GM23338 (cell line): ENCODE measurements around the gene TRAPPC10. TPM values are rescaled to one million over a fixed set of nuclear protein-coding genes. Genes with fewer than 3 reads are reported as not detected.

ENCODE experiments used
- ATAC-seq: fragments of 200-7000 bp; cut with Tn5 transposase; 3 replicates; pipeline ENCODE4 v1.9.1; 2020
- DNase-seq: peaks from one replicate; pipeline ENCODE4 v3.0.0-alpha.2; 2015; ENCODE audit warnings: low spot score
- H2AFZ ChIP-seq: fragments of 200-600 bp; sonication (generic); 2 replicates; pipeline ENCODE4 v1.8.0; 2016; ENCODE audit warnings: antibody characterized with exemption, mild to moderate bottlenecking, moderate library complexity
- H3F3A ChIP-seq: fragments of 200-600 bp; sonication (generic); replicated peaks from 2 replicates; pipeline ENCODE4 v1.8.0; 2017; ENCODE audit warnings: antibody characterized with exemption, mixed run types, low read depth
- H3K27ac ChIP-seq: fragments of 200-600 bp; sonication (generic); 2 replicates; pipeline ENCODE4 v1.6.1; 2016; ENCODE audit warnings: low read depth
- H3K27me3 ChIP-seq: fragments of 200-600 bp; sonication (generic); 2 replicates; pipeline ENCODE4 v1.8.0; 2016; ENCODE audit warnings: mild to moderate bottlenecking, mixed run types, moderate library complexity; ENCODE audit not compliant: insufficient read depth
- H3K36me3 ChIP-seq: fragments of 200-600 bp; sonication (generic); 2 replicates; pipeline ENCODE4 v1.8.0; 2016; ENCODE audit warnings: mild to moderate bottlenecking; ENCODE audit not compliant: insufficient read depth
- H3K4me1 ChIP-seq: fragments of 200-600 bp; sonication (generic); 2 replicates; pipeline ENCODE4 v1.8.0; 2016; ENCODE audit warnings: mild to moderate bottlenecking, moderate library complexity; ENCODE audit not compliant: insufficient read depth
- H3K4me2 ChIP-seq: fragments of 200-600 bp; sonication (generic); 2 replicates; pipeline ENCODE4 v1.7.1; 2017; ENCODE audit warnings: mixed run types
- H3K4me3 ChIP-seq: fragments of 200-600 bp; sonication (generic); 2 replicates; pipeline ENCODE4 v1.6.1; 2016; ENCODE audit warnings: mixed run types
- H3K79me2 ChIP-seq: fragments of 200-600 bp; sonication (generic); replicated peaks from 2 replicates; pipeline ENCODE4 v1.8.0; 2017; ENCODE audit warnings: mild to moderate bottlenecking; ENCODE audit not compliant: insufficient read depth
- H3K9me2 ChIP-seq: fragments of 200-600 bp; sonication (generic); 2 replicates; pipeline ENCODE4 v1.8.0; 2017; ENCODE audit not compliant: insufficient read depth
- H4K20me1 ChIP-seq: fragments of 200-600 bp; sonication (generic); replicated peaks from 2 replicates; pipeline ENCODE4 v1.8.0; 2017; ENCODE audit warnings: mild to moderate bottlenecking; ENCODE audit not compliant: insufficient read depth
- H3K27ac Mint-ChIP-seq: 2 replicates; pipeline ENCODE4 v1.8.0; 2020; ENCODE audit warnings: inconsistent platforms, mild to moderate bottlenecking, moderate library complexity, mixed read lengths
- H3K27me3 Mint-ChIP-seq: 3 replicates; pipeline ENCODE4 v1.8.0; 2022; ENCODE audit warnings: low read depth, mild to moderate bottlenecking, moderate library complexity, mixed read lengths, inconsistent platforms; ENCODE audit not compliant: insufficient read depth, poor library complexity
- H3K36me3 Mint-ChIP-seq: 3 replicates; pipeline ENCODE4 v1.8.0; 2021; ENCODE audit warnings: low read depth, mild to moderate bottlenecking, inconsistent platforms, moderate library complexity, mixed read lengths
- H3K4me1 Mint-ChIP-seq: 3 replicates; pipeline ENCODE4 v1.8.0; 2020; ENCODE audit warnings: mild to moderate bottlenecking, inconsistent platforms, mixed read lengths
- H3K4me3 Mint-ChIP-seq: 3 replicates; pipeline ENCODE4 v1.8.0; 2021; ENCODE audit warnings: moderate library complexity, mild to moderate bottlenecking, inconsistent platforms, mixed read lengths
- H3K9me3 Mint-ChIP-seq: 3 replicates; pipeline ENCODE4 v1.8.0; 2020; ENCODE audit warnings: moderate library complexity, mild to moderate bottlenecking, inconsistent platforms, mixed read lengths
- CREB1 ChIP-seq: fragments of 250-450 bp; sonication (Bioruptor Pico); IDR thresholded peaks from 2 replicates; pipeline ENCODE4 v1.5.0; 2020; ENCODE audit warnings: low read depth, mild to moderate bottlenecking, moderate library complexity
- CTCF ChIP-seq, 2 experiments: fragments of 200-600 bp in 1 of 2; sonication (generic) in 1 of 2; conservative IDR thresholded peaks; 2 replicates each; pipeline versions ENCODE4 v1.5.1 to v1.6.1; 2016 to 2017; ENCODE audit warnings: antibody characterized with exemption in 2 of 2, low read depth in 2 of 2, mild to moderate bottlenecking in 2 of 2, moderate library complexity in 1 of 2
- EZH2 ChIP-seq: fragments of 200-600 bp; sonication (generic); IDR thresholded peaks from one replicate; pipeline ENCODE4 v1.8.0; 2017; ENCODE audit warnings: antibody characterized with exemption, mild to moderate bottlenecking, low read depth; ENCODE audit not compliant: unreplicated experiment
- EZH2phosphoT487 ChIP-seq: fragments of 200-600 bp; sonication (generic); IDR thresholded peaks from one replicate; pipeline ENCODE4 v1.8.1; 2018; ENCODE audit warnings: antibody characterized with exemption; ENCODE audit not compliant: unreplicated experiment
- JUNB ChIP-seq: IDR thresholded peaks from one replicate; pipeline ENCODE4 v1.6.1; 2016; ENCODE audit warnings: antibody characterized with exemption; ENCODE audit not compliant: unreplicated experiment
- NANOG ChIP-seq: IDR thresholded peaks from 2 replicates; pipeline ENCODE4 v1.6.1; 2016; ENCODE audit warnings: antibody characterized with exemption, borderline replicate concordance
- POLR2AphosphoS5 ChIP-seq: IDR thresholded peaks from 2 replicates; pipeline ENCODE4 v1.6.1; 2016; ENCODE audit warnings: antibody characterized with exemption, low read depth
- STAT1 ChIP-seq: IDR thresholded peaks from one replicate; pipeline ENCODE4 v1.6.1; 2016; ENCODE audit warnings: antibody characterized with exemption; ENCODE audit not compliant: unreplicated experiment
- ZNF114 ChIP-seq: fragments of 250-450 bp; sonication (Bioruptor Pico); IDR thresholded peaks from 2 replicates; pipeline ENCODE4 v1.5.0; 2020; ENCODE audit warnings: mild to moderate bottlenecking, moderate library complexity
- ZNF331 ChIP-seq: fragments of 250-450 bp; sonication (Bioruptor Pico); IDR thresholded peaks from 2 replicates; pipeline ENCODE4 v1.5.0; 2020; ENCODE audit warnings: low read depth, mild to moderate bottlenecking, moderate library complexity
- ZNF462 ChIP-seq: fragments of 250-450 bp; sonication (Bioruptor Pico); IDR thresholded peaks from 2 replicates; pipeline ENCODE4 v1.5.0; 2020; ENCODE audit warnings: mild to moderate bottlenecking, moderate library complexity
- polyA plus RNA-seq: library from polyadenylated mRNA; unstranded; fragments of >200 nt; fragmentation: Nextera tagmentation; extraction: Ambion mirVana; gene quantifications from 2 replicates; pipeline ENCODE4 v1.2.1, GENCODE V29; 2016
- total RNA-seq: library from RNA; depleted of rRNA; stranded (reverse); fragments of >200 nt; shearing (Covaris generic); gene quantifications from 2 replicates; pipeline ENCODE4 v1.2.3, GENCODE V29; 2014
- TF ChIP-seq, protein P1 (sequence below): IDR thresholded peaks from 2 replicates; pipeline ENCODE4 v1.6.1; 2016; ENCODE audit warnings: antibody characterized with exemption

Gene TRAPPC10
- total and polyA plus RNA-seq, 2 experiments from 2014 or later: 14.0 to 27.1 TPM

DNA sequence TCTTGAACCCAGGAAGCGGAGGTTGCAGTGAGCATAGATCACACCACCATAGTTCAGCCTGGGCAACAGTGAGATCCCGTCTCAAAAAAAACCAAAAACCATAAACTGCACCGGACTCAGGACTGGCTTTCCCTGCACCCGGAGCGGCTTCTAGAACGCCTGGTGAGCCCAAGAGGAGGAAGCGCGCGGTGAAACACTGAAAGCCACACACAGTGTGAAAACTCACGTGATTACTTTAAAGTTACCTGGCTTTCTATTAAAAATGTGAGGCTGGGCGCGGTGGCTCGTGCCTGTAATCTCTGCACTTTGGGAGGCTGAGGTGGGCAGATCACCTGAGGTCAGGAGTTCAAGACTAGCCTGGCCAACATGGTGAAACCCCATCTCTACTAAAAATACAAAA is 7.0 kb upstream of the TRAPPC10 start (continued):
- TF ChIP-seq CTCF (conservative IDR thresholded peaks at IDR 0.05; ENCODE audit: low read depth in 2 of 2) (no peak), ZNF114 (CRISPR knock-in tag) (no peak), POLR2AphosphoS5 (no peak), STAT1 (no peak), NANOG (no peak)
- TF ChIP-seq, protein P1, sequence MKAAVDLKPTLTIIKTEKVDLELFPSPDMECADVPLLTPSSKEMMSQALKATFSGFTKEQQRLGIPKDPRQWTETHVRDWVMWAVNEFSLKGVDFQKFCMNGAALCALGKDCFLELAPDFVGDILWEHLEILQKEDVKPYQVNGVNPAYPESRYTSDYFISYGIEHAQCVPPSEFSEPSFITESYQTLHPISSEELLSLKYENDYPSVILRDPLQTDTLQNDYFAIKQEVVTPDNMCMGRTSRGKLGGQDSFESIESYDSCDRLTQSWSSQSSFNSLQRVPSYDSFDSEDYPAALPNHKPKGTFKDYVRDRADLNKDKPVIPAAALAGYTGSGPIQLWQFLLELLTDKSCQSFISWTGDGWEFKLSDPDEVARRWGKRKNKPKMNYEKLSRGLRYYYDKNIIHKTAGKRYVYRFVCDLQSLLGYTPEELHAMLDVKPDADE: no peak

- no peak for ATAC-seq
- TF ChIP-seq POLR2AphosphoS5: no peak
- no peak for TF ChIP-seq EZH2phosphoT487
- TF ChIP-seq, protein P1: no peak
- no peak for TF ChIP-seq ZNF331 (CRISPR knock-in tag)
- no peak for TF ChIP-seq ZNF114 (CRISPR knock-in tag)
- TF ChIP-seq EZH2: no peak
- no peak for TF ChIP-seq NANOG
- no peak for TF ChIP-seq JUNB
- TF ChIP-seq CTCF (conservative IDR thresholded peaks at IDR 0.05; ENCODE audit: low read depth in 2 of 2): no peak
- TF ChIP-seq STAT1: no peak
- TF ChIP-seq CREB1 (CRISPR knock-in tag): no peak
- no peak for TF ChIP-seq ZNF462 (CRISPR knock-in tag)
Observed at GRCh38 chr21:44005593-44005992, 6.5 kb upstream of the TRAPPC10 start.

More at GRCh38 chr21:44005593-44005992, 6.5 kb upstream of the TRAPPC10 start:
- no peak overlapping the region for H3K4me3 Mint-ChIP-seq
- peaks cover 7% of the 10 kb centered on the region for H3K4me1 Mint-ChIP-seq
- H3F3A ChIP-seq: 0 out of 2 replicates have a peak, but pooled peaks cover 5% of the 10 kb centered on the region
- H3K27ac ChIP-seq: no peak overlapping the region
- no peak for DNase-seq
- no peaks in the 10 kb centered on the region for H3K27me3 ChIP-seq
- H3K9me2 ChIP-seq: no peaks in the 10 kb centered on the region
- no peak overlapping the region for H3K27ac Mint-ChIP-seq
- H3K4me3 ChIP-seq: no peak overlapping the region
- H3K79me2 ChIP-seq: no peaks in the 10 kb centered on the region
- H3K4me2 ChIP-seq: no peak overlapping the region
- peaks cover under 1% of the 10 kb centered on the region; the same call in 1 of the 2 replicates for H3K4me1 ChIP-seq
- H3K36me3 ChIP-seq: no peaks in the 10 kb centered on the region
- H3K36me3 Mint-ChIP-seq: no peaks in the 10 kb centered on the region
- H3K9me3 Mint-ChIP-seq: no peaks in the 10 kb centered on the region
- H4K20me1 ChIP-seq: no peaks in the 10 kb centered on the region
- H3K27me3 Mint-ChIP-seq: no peaks in the 10 kb centered on the region
- no peak overlapping the region for H2AFZ ChIP-seq
